Thoracic aorta (tissue), 2 donors: Measurements from ENCODE around the gene STRIP2. TPM values are rescaled to one million over a fixed set of nuclear protein-coding genes. Genes with fewer than 3 reads are reported as not detected.
"Not testable (repeated sequence)": the region's sequence is repeated elsewhere in the genome, so short reads cannot be mapped to it uniquely, and the experiment has no call there.

Source experiments
- ATAC-seq: fragments of 150-250 bp; one replicate; pipeline ENCODE4 v1.8.0; 2017; ENCODE audit warnings: low read depth; ENCODE audit not compliant: insufficient number of reproducible peaks, low FRiP score
- DNase-seq: peaks from one replicate; pipeline ENCODE4 v3.0.0-alpha.2; 2020; ENCODE audit warnings: low spot score
- H3K27ac ChIP-seq, 2 donors: fragments of 200-600 bp; sonication (generic); 1 replicate in 1 of 2; 2 replicates in 1 of 2; pipeline ENCODE4 v1.5.1; 2016; ENCODE audit warnings: mild to moderate bottlenecking in 2 of 2, moderate library complexity in 2 of 2
- H3K27me3 ChIP-seq: fragments of 200-600 bp; sonication (generic); replicated peaks from 2 replicates; pipeline ENCODE4 v1.6.0; 2016; ENCODE audit warnings: mild to moderate bottlenecking; ENCODE audit not compliant: insufficient read depth
- H3K36me3 ChIP-seq: fragments of 200-600 bp; sonication (generic); one replicate; pipeline ENCODE4 v1.5.1; 2016
- H3K4me1 ChIP-seq, 2 donors: fragments of 200-600 bp; sonication (generic); 1 replicate in 1 of 2; 2 replicates in 1 of 2; pipeline versions ENCODE4 v1.5.1 to v1.6.0; 2016; ENCODE audit warnings: low read depth in 2 of 2, mild to moderate bottlenecking in 1 of 2; ENCODE audit not compliant: control insufficient read depth in 1 of 2
- H3K4me3 ChIP-seq: fragments of 200-600 bp; sonication (generic); 2 replicates; pipeline ENCODE4 v1.5.1; 2016; ENCODE audit warnings: mild to moderate bottlenecking
- H3K9me3 ChIP-seq: fragments of 200-600 bp; sonication (generic); 2 replicates; pipeline ENCODE4 v1.5.1; 2016
- total RNA-seq, 2 donors: library from RNA; depleted of rRNA; stranded (reverse); fragments of >200 nt; gene quantifications; one replicate each; pipeline versions ENCODE4 v1.1.0 to v1.2.3, GENCODE V29; 2016
- TF ChIP-seq, protein P1 (sequence below): fragments of 200-600 bp; sonication (generic); IDR thresholded peaks from one replicate; pipeline ENCODE4 v1.5.1; 2019; ENCODE audit warnings: antibody characterized with exemption

STRIP2 gene
- total RNA-seq, 2 donors from 2014 or later = 1.1 TPM; not detected in 1

DNA sequence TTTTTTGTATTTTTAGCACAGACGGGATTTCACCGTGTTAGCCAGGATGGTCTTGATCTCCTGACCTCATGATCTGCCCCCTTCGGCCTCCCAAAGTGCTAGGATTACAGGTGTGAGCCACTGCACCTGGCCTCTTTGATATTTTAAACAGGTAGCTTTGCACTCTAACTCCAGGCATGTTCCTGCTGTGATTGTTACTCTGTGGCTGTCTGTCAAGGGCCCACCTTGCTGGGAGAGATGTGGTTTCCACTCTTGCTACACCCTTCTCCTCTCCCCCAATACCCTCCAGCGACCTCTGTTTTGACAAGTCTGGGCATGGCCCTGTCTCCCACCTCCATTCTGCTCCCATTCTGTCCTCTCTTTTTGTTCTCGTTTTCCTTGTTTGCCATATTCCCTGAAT lies 85.2 kb downstream of the STRIP2 start:
- DNase-seq (no peak), ATAC-seq (no peak)
- no peaks in the 10 kb centered on the region for H3K27me3 ChIP-seq
- no peaks in the 10 kb centered on the region for H3K4me1 ChIP-seq
- no peaks in the 10 kb centered on the region for H3K36me3 ChIP-seq
- H3K9me3 ChIP-seq = no peaks in the 10 kb centered on the region
- TF ChIP-seq, protein P1, sequence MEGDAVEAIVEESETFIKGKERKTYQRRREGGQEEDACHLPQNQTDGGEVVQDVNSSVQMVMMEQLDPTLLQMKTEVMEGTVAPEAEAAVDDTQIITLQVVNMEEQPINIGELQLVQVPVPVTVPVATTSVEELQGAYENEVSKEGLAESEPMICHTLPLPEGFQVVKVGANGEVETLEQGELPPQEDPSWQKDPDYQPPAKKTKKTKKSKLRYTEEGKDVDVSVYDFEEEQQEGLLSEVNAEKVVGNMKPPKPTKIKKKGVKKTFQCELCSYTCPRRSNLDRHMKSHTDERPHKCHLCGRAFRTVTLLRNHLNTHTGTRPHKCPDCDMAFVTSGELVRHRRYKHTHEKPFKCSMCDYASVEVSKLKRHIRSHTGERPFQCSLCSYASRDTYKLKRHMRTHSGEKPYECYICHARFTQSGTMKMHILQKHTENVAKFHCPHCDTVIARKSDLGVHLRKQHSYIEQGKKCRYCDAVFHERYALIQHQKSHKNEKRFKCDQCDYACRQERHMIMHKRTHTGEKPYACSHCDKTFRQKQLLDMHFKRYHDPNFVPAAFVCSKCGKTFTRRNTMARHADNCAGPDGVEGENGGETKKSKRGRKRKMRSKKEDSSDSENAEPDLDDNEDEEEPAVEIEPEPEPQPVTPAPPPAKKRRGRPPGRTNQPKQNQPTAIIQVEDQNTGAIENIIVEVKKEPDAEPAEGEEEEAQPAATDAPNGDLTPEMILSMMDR = no peak
- H3K4me3 ChIP-seq = no peak overlapping the region
- H3K27ac ChIP-seq = no peak overlapping the region

DNA sequence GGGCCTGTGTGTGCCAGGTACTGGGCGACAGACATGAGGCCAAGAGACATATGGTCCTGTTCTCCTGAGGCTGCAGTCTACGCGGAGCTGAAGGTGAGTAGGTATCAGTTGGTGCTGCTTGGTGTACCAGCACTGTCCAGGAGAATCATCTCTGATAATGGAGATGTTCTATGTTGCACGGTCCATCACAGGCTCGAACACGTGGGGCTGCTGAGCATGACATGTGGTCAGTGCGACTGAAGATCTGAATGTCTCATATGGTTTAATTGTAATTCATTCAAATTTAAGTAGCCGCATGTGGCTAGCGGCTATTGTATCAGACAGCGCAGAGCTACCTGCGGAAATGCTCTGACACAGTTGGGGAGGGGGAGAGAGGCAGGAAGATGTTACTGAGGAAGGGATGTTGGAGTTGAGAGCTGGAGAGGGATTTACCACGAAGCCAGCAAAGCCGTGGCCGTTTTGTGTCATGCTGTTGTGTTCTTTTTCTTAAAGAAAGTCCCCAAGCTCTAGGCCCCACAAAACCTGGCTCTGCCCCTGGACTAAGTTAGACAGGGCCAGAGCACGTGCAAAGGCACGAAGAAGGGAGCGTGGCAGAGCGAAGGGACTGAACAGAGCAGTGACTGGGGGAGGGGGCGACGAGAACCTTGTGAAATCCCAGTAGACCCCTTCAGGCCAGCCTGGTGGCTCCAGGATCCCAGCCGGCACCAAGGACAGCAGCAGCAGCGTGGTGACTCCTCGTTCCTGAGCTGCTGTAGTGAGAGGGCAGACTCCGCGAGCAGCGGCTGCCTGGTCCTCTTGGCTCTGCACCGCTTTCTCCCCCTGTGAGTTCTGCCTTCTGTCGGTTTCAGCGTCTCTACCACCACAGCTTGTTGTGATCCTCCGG lies 88.1 kb downstream of the STRIP2 start:
- TF ChIP-seq, protein P1 = no peak
- no peaks in the 10 kb centered on the region for H3K27me3 ChIP-seq
- DNase-seq (no peak), ATAC-seq (no peak)
- no peak overlapping the region for H3K4me3 ChIP-seq
- H3K27ac ChIP-seq = no peak overlapping the region
- no peaks in the 10 kb centered on the region for H3K9me3 ChIP-seq
- no peaks in the 10 kb centered on the region for H3K36me3 ChIP-seq
- no peaks in the 10 kb centered on the region for H3K4me1 ChIP-seq

DNA sequence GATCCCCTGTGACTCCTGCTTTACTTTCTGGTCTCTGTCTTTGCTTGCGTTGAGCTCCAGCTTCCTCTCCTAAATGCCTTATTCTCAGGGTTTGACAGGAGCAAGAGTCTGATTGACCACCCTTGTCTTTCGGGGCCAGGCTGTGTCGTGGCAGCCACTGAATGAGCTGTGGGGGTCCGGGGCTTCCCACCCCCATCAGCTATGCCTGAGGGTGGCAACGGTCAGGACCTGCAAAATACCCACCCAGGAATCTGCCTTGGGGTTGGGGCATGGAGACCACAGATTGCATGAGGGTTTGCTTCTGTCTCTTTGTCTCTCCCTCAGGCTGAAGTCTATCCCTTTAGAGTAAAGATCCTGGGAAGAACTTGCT lies 88.7 kb downstream of the STRIP2 start:
- Histone ChIP-seq H3K27me3 (no peaks in the 10 kb centered on the region), H3K36me3 (no peaks in the 10 kb centered on the region), H3K27ac (no peak overlapping the region), H3K4me1 (no peaks in the 10 kb centered on the region), H3K4me3 (no peak overlapping the region), H3K9me3 (no peaks in the 10 kb centered on the region)
- DNase-seq (no peak), ATAC-seq (no peak)
- TF ChIP-seq, protein P1 = no peak

DNA sequence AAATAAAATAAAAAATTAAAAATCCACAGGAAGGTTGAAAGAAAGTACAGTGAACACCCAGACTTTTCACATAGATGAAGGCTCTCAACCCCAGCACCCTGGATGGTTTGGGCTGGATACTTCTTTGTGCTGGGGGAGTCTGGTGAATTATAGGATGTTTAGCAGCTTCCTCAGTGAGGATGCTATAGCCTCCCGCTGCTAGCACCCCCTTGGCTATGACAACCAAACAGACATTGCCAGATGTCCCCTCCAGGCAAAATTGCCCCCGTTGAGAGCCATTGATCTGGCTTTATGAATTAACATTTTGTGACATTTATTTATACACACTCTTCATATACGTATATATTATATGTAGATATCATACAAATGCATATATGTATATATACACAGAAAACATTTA lies 89.7 kb downstream of the STRIP2 start:
- Histone ChIP-seq H3K9me3 (no peaks in the 10 kb centered on the region), H3K27ac (no peak overlapping the region), H3K4me1 (no peaks in the 10 kb centered on the region), H3K27me3 (no peaks in the 10 kb centered on the region), H3K36me3 (no peaks in the 10 kb centered on the region), H3K4me3 (no peak overlapping the region)
- DNase-seq (no peak), ATAC-seq (no peak)
- TF ChIP-seq, protein P1 = no peak

DNA sequence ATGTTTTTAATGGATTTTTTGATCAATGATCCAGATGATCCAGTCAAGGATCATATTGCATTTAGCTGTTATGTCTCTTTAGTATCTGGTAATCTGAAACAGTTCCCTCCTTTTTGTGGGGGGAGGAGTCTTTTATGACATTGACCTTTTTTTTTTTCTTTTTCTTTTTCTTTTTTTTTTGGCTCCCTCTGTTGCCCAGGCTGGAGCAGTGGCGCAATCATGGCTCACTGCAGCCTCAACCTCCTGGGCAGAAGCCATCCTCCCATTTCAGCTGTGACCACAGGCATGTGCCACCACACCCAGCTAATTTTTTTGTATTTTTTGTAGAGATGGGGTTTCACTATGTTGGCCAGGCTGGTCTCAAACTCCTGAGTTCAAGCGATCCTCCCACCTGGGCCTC lies 90.2 kb downstream of the STRIP2 start:
- not testable (repeated sequence) for DNase-seq, H3K4me3 ChIP-seq, H3K27ac ChIP-seq, H3K9me3 ChIP-seq, H3K27me3 ChIP-seq, ATAC-seq, H3K4me1 ChIP-seq, H3K36me3 ChIP-seq
